Left kidney (tissue), 2 donors: ENCODE data around the gene TNS3. TPM values are rescaled to one million over a fixed set of nuclear protein-coding genes. Genes with fewer than 3 reads are reported as not detected.

Experiments used
- DNase-seq: peaks from one replicate; pipeline ENCODE4 v3.0.0-alpha.2; 2013
- polyA plus RNA-seq: library from polyadenylated mRNA; unstranded; fragments of 120-200 nt; gene quantifications from one replicate; pipeline ENCODE4 v1.2.1, GENCODE V29; 2013; ENCODE audit not compliant: insufficient read length

The TNS3 gene
- polyA plus RNA-seq, 1 donor: 87.4 TPM

DNA sequence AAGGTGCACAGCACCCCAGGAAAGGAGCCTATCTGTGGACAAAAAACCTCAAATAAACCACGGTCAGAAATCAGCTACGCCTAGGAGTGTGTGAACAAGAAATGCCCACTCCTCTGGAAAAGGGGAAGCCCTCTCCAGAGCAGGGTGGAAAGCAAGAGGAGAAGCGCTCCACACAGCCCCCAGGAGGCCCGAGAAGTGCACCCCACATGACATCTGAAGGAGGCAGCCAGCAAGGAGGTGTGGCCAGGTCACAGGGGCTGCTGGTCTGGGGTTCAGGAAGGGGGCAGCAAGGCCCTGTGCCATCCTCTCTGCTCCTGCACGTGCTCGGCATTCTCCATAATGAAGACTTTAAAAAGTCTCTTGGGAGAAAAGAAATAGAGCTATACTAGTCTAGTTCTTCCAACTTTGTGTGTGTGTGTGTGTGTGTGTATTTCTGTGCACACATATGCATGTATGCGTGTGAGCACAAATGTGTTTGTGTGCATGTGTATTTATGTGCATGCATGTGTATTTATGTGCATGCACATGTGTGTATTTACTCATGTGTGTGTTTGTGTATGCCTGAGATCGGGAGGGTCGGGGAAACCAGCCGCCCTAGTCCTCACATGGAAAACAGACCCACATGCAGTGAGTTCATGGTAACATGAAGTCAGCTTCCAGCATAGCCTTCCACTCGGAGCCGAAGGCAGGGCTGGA is 76.5 kb downstream of the TNS3 start:
- DNase-seq: no peak

DNA sequence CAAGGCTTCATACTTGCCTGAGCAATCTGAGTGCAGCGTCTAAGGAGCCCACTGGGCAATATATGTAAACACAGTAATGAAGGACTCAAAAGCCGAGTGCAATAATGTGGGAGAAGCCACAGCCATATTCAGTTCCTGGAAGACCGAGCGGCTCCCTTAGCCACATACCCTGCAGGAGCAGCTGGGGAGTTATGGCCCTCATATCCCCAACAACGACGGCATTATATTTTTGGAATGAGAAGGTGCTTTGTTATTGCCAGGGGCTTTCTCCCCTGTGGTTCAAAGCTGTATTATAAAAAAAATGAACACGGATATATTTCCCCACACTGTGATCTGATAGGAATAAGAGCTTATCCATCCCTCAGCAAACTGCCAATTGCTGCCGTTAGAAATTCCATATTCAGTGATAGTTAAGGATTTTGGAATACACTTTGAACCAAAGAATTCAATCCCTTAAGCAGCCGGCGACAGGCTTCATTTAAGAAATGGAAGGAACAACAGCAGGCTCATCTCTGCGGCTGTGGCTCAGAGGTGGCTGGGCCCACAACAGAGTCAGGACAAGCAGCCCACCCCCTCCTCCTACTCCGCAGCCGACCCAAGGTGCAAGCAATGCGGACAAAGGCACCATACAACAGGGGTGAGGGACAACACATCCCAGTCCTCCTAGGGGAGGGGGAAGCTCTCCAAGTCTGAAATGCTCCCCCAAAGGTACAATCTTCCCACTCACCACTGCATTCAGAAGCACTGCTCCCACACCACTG is 77.2 kb downstream of the TNS3 start:
- no peak for DNase-seq

DNA sequence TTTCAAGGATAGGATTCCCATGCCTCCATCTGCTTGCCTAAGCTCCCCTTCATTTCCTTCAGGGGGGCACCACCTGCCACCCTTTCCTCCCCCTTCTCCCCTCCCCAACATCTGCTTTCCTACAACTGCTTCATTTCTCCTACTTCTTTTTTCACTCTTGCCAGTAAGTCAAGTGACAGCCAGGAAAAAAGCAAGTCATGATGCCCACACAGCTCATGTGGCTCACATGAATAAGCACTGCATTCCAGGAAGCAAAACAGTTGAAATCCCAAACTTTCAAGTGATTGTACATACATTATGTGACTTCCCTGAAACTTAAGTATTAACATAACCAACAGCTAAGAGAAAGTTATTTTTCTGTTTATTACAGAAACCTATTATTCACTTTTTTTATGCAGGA is 78.6 kb downstream of the TNS3 start:
- no peak for DNase-seq

DNA sequence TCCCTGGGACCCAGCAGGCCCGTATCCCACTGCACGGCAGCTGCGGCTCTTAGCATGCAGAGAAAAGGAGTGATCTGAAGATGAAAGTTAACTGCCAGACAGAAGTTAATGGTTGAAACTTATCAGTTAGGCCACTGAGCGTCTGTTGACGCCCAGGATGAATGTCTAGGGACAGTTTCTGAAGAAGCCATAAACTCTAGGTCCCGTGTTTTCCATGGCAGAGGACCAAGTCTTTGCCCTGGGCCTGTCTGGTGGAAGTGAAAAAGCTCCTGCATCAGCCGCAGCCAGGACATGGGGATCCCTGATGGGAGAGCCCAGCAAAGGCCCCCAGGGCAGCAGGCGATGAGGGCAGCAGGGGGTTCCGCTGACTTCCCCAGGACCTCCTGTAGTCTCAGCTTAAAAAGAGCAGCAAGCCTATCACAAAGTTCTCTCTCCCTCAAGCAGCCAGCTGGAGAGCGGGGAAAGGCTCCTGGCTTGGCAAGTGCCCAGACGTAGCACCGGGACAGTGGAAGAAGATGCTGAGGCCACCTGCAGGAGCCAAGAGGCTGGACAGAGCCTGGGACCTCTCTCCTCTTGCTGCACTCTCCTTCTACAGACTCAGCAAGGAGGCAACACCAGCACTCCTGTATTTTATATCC is 79.6 kb downstream of the TNS3 start:
- DNase-seq: no peak

DNA sequence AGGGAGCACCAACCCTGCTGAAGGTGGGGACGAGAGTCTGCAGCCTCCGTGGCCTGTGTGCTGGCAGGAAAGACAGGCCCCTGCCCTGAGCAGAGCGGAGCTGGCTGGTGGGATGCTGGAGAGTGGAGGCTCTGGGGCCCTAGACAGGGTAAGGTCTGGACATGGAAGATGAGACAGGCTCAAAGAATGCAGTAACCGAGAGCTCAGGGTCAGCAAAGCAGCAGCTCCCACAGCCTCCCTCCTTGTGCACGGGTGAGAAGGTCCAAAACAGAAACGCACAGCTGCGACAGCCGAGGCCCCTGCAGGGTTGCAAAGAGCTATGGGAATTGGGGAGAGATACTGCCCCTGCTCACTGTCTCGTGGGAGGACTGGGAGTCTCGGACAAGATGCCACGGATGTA is 80.5 kb downstream of the TNS3 start:
- no peak for DNase-seq

DNA sequence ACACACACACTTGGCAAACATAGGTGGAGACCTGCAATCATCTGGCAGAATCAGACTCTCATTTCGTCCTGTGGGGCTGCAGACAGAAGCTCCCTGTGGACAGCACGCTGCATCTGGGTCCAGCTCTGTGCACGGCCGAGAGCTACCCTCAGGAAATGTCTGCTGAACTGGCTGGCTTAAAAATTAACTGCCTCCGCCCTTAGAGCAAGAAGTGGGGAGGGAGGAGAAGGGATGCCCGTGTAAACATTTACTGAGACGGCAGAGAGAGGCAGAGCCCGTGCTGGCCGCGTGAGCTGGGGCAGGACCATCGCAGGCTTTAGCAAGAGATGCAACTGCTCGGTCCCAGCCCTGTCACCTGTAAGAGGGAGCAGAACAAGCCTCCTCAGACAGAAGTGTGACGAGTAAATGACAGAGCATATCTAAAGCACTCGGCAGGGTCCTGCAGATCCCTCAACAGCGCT is 81.8 kb downstream of the TNS3 start:
- DNase-seq: no peak

DNA sequence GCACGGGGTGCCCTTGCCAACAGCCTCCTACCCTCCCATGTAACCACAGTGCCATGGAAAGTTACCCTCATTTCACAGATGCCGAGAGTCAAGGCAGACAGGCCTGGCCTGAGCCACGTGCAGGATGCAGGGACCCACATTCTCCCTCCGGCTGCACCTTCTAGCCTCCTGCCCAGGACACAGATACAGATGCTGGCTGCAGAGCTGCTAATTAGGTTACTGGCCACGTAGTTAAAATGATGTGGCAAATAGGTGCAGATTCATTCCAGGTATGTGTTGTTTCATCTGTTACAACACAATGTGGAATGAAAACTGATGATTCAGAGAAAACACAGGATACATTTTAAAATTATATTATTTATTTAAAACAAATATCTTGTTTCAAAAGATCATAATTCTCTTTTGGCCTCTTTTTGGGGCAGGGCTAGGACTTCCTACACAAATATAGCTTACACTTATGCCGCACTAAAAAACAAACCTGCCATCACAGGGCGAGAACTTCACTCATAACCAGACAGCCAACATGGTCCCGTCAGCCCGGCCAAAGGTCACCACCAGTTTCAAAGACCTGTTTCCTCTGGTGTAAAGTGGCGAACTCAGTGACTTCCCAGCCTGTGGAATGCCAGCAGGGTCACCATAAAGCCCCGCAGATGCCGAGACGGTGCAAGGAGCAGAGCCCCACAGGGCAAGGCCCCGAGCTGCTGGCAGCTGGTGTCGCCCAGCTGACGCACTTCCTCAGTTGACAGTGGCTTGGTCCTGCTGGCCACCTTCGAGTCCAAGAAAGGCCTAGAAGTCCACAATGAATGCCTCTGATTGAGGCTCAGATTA is 83.5 kb downstream of the TNS3 start:
- no peak for DNase-seq

DNA sequence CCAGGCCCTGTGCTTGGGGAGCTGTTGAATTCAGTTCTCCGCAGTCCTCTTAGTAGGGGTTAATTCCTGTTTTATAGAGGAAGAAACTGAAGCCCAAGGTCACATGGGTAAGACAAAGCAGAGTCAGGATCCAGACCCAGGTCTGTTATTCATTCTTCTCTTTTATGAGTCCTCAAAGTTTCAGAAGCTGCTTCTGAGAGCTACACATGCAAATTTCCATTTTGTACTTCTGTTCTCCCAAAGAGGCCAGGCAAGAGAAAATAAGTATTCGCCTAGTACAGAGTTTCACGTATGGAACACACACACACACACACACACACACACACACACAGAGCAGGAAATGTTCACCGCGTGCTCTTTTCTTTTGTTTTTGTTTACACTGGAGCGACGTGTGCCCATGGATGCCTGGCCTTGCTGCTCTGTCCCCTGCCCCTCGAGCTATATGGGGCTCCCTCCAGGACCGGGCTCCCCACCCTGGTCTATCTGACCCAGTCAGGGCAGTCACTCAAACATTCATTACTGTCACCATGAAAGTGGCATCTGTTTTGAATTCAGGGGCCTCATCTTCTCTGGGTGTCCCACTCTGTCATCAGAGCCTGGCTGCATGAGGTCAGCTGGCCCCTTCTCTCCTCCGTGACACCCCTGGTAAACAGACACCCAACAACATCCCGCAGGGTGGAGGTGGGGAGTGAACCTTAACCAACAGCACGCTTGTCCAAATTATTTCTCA is 84.4 kb downstream of the TNS3 start:
- DNase-seq: no peak

DNA sequence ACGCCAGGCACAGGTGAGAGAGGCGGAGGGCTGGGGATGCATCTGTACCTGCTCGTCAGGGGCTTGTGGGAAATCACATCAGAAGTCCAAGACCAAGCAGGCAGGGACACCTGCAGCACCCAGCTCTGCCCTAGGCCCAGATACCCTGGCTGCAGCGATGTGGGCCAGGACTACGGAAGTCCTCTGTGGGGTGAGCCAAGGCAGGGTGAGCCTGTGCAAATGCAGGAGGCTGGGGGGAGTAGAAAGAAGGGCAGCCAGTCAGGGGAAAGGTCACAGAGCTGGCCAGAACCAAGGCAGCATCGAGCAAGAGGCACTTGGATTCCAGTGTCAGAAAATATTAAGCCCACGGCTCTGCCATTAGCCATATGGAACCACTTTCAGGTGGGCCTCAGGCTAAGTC is 85.2 kb downstream of the TNS3 start:
- no peak for DNase-seq

DNA sequence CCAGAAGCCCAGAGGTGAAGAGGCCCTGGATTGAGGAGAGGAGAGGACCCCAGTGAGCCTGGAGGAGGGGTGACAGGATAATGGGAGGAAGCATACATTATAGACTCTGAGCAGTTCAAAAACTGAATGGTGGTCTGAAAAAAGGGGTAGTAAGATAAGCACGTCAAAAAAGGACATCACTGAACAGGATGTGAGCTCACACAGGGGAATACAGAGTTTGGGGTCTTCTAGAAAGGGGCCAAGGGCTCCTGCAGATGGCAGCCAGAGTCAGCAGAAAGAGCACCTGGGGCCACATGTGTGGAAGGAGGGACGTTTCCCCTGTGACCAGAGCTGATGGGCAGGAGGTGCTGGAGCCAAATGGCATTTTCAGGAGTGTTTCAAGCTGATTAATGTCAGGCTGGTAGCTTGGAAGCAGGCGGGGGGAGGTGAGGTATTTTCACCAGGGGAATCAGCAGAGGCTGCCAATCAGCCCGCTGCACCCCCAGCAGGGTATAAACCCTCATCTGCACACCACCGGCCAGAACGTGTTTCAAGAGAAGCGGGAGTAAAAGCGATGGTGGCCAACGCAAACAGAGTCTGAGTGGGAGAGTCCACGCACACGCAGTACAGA is 85.8 kb downstream of the TNS3 start:
- no peak for DNase-seq

DNA sequence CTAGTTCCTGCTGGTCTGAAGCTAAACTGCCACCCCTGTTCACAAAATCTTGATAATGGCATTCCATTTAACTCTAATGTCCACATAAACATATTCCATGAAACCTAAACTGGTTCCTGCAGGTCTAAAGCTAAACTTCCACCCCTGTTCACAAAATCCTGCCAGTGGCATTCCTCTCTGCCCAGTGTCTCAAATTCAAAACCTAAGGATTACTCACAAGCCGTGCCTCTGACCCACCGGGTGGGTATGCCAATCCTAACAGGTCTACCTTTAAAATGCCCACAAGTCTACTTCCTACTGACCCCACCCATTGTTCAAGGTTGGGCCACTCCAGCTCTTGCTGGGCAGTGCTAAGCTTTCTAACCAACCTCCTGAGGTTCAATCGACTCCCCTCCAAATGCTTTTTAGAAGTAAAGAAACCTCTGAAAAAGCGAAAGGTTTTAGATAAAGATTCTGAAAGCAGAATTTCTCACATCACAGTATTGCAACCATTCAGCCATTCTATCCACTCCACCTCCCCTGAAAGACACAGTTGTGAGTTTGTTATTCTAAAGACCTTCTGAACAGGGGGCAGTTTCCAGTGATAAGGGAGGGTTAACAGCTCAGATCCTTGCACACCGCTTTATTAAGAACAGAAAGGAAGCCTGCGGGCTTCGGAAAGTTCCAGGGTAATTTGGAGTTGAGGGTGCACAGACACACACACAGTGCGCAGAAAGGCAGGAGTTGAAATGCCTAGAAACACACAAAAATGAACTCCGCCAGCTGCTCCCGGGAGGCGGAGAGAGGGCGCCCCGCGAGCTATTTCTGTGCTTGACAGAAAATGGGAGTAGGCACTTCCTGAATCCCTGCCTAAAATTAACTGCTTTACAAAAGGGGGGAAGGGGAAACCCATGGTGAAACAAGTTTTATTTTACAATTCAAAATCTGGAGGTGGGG is 87.7 kb downstream of the TNS3 start:
- DNase-seq: no peak

DNA sequence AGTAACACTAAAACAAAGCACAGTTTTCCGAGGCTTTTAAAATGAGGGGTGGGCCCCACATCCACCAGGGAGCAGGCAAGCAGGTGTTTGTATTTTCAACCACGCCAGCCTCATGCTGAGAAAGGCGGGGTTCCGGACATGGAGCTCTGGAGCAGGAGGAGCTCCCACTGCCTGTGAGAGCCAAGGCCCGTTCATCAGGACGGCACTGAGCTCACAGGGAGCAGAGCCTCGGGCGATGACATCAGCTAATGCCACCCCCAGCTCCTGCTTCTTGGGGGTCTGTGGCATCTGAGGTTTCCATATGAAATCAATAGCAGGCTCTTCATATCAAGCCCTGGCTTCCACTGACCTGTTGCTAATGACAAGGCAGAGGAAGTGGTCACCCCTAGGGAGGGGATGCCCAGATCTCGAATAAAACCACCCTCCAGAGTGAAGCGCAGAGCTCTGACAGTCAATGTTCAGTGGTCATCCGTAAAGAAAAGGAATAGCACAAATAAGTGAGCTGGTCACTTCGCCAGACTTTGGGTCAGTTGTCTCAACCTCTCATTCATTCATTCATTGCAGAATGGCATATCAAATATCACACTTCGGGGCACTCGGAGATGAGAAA is 89.1 kb downstream of the TNS3 start:
- DNase-seq: no peak

DNA sequence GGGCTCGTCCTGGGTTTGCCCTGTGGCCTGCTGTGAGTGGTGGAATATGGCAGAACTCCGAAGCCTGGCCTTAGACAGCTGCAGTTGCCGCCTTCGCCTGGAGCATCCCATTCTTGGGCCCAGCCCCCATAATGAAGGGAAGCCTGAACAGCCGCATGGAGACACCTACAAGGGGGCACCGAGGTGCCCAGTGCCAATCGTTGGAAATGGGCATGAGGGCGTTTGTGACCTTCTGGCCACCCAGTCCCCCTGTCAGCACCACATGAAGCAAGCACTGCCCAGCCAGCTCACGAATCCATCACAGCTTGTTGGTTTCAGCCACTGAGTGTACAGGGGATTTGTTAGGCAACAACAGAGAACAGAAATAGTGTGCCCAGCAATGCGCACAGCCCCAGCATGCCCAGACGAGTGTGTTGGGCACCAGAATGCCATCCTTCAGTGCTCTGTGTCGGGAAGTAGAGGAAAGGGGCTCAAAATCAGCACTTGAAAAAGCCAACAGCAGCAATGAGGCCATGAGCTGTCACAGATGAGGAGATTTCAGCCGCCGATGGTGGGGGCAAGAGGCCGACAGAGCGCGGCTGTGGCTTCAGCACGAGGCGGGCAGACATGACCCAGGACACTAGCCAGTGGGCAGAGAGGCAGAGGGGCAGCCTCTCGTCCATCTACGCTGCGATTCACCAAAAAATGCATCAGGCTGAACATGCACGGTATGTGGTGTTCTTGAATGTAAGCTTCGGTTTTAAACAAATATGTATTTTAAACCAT is 91.2 kb downstream of the TNS3 start:
- DNase-seq: no peak

DNA sequence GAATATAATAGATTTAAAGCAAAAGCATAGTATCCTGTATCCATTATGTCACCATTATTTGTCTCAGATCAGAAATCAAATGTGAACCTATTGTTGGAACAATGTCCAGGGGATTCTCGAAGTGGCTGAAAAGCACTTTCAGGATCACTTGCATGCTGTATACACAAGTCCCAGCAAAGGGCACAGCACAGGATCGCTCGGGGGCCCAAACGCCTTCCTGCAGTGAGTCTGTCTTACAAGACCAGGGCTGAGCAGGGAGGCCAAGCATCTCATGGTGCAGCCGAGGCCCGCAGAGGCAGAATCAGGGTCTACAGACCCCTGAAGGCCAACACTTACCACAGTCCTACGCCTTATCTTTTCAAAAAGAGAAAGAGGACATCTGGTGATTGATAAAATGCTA is 92.3 kb downstream of the TNS3 start:
- DNase-seq: no peak

DNA sequence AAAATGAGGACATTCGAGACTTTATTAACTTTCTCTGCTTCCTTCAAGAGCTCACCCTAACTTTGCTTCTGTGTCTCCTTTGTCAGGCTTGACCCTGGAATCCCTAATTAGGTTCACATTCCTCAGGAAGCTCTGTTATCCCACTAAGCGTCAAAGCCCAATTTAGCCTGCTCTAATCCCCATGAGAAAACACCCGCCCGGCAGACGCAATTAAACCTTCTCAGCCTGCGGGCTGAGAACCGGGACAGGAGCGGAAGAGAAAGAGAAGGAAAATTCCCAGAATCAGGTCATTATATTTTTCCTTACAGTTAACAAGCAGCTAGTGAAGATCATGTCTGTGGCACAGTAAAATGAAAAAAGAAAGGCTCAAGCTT is 93.0 kb downstream of the TNS3 start:
- no peak for DNase-seq

DNA sequence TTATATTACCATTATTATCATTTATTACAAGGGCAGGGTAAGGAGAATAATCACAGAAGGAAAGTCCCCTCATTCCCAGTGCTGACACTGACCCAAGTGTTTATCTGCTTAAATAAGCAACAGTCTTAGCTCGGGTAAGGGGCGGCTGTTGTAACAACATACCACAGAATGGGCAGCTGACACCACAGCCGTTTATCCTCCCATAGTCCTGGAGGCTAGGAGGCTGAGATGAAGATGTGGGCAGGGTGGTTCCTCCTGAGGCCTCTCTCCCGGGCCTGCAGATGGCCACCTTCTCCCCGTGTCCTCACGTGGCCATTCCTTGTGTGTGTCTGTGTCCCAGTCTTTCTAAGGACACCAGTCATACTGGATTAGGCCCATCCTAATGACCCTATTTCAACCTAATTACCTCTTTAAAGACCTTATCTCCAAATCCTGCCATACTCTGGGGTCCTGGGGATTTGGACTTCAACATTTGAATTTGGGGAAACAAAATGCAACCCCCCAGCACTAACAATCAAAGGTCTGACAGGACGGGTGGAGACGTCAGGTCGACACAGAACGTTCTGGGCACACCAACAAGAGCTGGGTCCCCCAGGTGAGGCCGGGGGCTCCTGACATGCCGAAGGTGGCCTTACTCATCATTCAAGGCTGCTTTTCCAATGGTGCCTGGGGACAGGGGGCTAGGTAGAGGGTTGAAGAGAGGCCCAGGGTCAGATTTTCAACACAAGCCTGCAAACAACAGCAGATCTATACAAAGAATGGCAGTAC is 93.5 kb downstream of the TNS3 start:
- no peak for DNase-seq

DNA sequence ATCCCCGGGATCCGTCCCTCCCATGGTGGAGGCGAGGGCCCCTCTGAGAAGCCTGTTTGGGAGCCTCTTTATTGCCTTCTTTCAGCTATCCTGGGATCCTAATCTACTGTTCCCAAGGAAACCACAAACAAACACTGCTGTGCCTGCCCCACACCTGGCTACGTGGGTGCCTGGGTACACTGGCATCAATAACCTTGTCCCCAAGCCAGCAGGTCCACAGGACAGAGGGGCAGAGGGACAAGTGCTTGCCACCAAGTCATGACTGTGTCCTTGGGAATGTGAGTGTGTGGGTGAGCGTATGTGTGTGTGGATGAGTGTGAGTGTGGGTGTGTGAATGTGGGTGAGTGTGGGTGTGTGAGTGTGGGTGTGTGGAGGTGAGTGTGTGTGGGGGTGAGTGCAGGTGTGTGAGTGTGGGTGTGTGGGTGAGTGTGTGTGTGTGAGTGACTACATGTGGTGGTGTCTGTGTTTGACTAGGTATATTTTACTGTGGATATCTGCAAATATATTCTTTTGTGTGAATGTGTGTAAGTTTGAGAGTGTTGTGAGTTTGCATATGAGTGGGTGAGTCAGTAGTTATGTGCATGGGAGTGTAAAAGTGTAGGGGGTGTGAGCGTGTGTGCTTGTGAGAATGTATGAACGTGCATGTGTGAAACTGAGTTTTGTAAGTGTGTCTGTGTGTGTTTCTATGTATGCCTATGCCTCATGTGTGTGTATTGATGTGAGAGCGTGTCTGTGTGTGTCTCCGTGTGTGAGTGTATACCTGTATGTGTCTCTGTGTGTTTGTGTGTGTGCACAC is 96.1 kb downstream of the TNS3 start:
- DNase-seq: no peak
